WTC11 (cell line): ENCODE measurements around the gene SH3PXD2A.

Source experiments
- ATF3 ChIP-seq: sonication (generic); formaldehyde crosslinking; conservative IDR thresholded peaks from 2 replicates; pipeline ENCODE4 v1.8.1; 2022; ENCODE audit warnings: mild to moderate bottlenecking, missing genetic modification reagents
- CTCF ChIP-seq: fragments of 200-600 bp; IDR thresholded peaks from 2 replicates; pipeline ENCODE4 v1.8.0; 2022; ENCODE audit warnings: antibody characterized with exemption
- E2F1 ChIP-seq: sonication (generic); formaldehyde crosslinking; IDR thresholded peaks from 2 replicates; pipeline ENCODE4 v1.8.0; 2022; ENCODE audit warnings: mild to moderate bottlenecking, missing genetic modification reagents
- NR3C1 ChIP-seq: sonication (generic); formaldehyde crosslinking; conservative IDR thresholded peaks from 2 replicates; pipeline ENCODE4 v1.8.1; 2023; ENCODE audit warnings: low read depth, mild to moderate bottlenecking, missing genetic modification reagents
- PREB ChIP-seq: sonication (generic); formaldehyde crosslinking; IDR thresholded peaks from 2 replicates; pipeline ENCODE4 v1.8.1; 2022; ENCODE audit warnings: mild to moderate bottlenecking, missing genetic modification reagents, moderate library complexity, borderline replicate concordance
- TCF7 ChIP-seq: sonication (generic); formaldehyde crosslinking; IDR thresholded peaks from 2 replicates; pipeline ENCODE4 v1.8.0; 2022; ENCODE audit warnings: mild to moderate bottlenecking, low read depth, missing genetic modification reagents, moderate library complexity
- TEAD4 ChIP-seq: sonication (generic); formaldehyde crosslinking; IDR thresholded peaks from 2 replicates; pipeline ENCODE4 v1.8.0; 2022; ENCODE audit warnings: mild to moderate bottlenecking, missing genetic modification reagents
- USF2 ChIP-seq: sonication (generic); formaldehyde crosslinking; IDR thresholded peaks from 2 replicates; pipeline ENCODE4 v1.8.1; 2023; ENCODE audit warnings: mild to moderate bottlenecking, missing genetic modification reagents, moderate library complexity
- ZNF232 ChIP-seq: sonication (generic); formaldehyde crosslinking; IDR thresholded peaks from 2 replicates; pipeline ENCODE4 v1.8.0; 2022; ENCODE audit warnings: mild to moderate bottlenecking, missing genetic modification reagents
- TF ChIP-seq, protein P1 (sequence below): fragments of 250-450 bp; sonication (Bioruptor Pico); IDR thresholded peaks from 2 replicates; pipeline ENCODE4 v1.9.0; 2021; ENCODE audit warnings: moderate library complexity, mild to moderate bottlenecking, inconsistent platforms, borderline replicate concordance
- TF ChIP-seq, protein P2 (sequence below): sonication (generic); formaldehyde crosslinking; IDR thresholded peaks from 2 replicates; pipeline ENCODE4 v1.8.1; 2022; ENCODE audit warnings: low read depth, missing genetic modification reagents, borderline replicate concordance
- TF ChIP-seq, protein P3 (sequence below): sonication (generic); formaldehyde crosslinking; IDR thresholded peaks from 2 replicates; pipeline ENCODE4 v1.8.1; 2022; ENCODE audit warnings: low read depth, mild to moderate bottlenecking, moderate library complexity, missing genetic modification reagents, borderline replicate concordance

GRCh38 chr10:103600956-103601569 is 254.3 kb downstream of the SH3PXD2A start:
- TF ChIP-seq, protein P1, sequence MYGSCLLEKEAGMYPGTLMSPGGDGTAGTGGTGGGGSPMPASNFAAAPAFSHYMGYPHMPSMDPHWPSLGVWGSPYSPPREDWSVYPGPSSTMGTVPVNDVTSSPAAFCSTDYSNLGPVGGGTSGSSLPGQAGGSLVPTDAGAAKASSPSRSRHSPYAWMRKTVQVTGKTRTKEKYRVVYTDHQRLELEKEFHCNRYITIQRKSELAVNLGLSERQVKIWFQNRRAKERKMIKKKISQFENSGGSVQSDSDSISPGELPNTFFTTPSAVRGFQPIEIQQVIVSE (CRISPR knock-in tag) = no peak
- no peak for TF ChIP-seq NR3C1
- TF ChIP-seq, protein P2, sequence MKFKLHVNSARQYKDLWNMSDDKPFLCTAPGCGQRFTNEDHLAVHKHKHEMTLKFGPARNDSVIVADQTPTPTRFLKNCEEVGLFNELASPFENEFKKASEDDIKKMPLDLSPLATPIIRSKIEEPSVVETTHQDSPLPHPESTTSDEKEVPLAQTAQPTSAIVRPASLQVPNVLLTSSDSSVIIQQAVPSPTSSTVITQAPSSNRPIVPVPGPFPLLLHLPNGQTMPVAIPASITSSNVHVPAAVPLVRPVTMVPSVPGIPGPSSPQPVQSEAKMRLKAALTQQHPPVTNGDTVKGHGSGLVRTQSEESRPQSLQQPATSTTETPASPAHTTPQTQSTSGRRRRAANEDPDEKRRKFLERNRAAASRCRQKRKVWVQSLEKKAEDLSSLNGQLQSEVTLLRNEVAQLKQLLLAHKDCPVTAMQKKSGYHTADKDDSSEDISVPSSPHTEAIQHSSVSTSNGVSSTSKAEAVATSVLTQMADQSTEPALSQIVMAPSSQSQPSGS (CRISPR knock-in tag) = no peak
- TF ChIP-seq E2F1 (CRISPR knock-in tag) = no peak
- no peak for TF ChIP-seq CTCF
- no peak for TF ChIP-seq TCF7 (CRISPR knock-in tag)
- TF ChIP-seq ATF3 (CRISPR knock-in tag) = no peak
- TF ChIP-seq USF2 (CRISPR knock-in tag) = no peak
- TF ChIP-seq, protein P3, sequence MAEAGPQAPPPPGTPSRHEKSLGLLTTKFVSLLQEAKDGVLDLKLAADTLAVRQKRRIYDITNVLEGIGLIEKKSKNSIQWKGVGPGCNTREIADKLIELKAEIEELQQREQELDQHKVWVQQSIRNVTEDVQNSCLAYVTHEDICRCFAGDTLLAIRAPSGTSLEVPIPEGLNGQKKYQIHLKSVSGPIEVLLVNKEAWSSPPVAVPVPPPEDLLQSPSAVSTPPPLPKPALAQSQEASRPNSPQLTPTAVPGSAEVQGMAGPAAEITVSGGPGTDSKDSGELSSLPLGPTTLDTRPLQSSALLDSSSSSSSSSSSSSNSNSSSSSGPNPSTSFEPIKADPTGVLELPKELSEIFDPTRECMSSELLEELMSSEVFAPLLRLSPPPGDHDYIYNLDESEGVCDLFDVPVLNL (CRISPR knock-in tag) = no peak
- TF ChIP-seq TEAD4 = no peak
- TF ChIP-seq PREB (CRISPR knock-in tag) = no peak
- no peak for TF ChIP-seq ZNF232 (CRISPR knock-in tag)
